NCI-H1417 (cell line): Measurements from ENCODE around the gene SLC5A6.

ENCODE experiments used
- DNase-seq, 3 experiments: peaks; one replicate each; lab custom pipeline; 2025; lab: John Stamatoyannopoulos, UW

The SLC5A6 gene

GRCh38 chr2:27175330-27175729, 36.7 kb downstream of the SLC5A6 start:
- DNase-seq, result no peak

GRCh38 chr2:27174638-27175037, 37.4 kb downstream of the SLC5A6 start:
- DNase-seq, result no peak

- DNase-seq, result peak in 2 of 3 experiments; percentile 13 to 44
Observed at GRCh38 chr2:27171351-27171848, 40.7 kb downstream of the SLC5A6 start.

GRCh38 chr2:27170581-27171337, 41.3 kb downstream of the SLC5A6 start:
- no peak for DNase-seq

DNA sequence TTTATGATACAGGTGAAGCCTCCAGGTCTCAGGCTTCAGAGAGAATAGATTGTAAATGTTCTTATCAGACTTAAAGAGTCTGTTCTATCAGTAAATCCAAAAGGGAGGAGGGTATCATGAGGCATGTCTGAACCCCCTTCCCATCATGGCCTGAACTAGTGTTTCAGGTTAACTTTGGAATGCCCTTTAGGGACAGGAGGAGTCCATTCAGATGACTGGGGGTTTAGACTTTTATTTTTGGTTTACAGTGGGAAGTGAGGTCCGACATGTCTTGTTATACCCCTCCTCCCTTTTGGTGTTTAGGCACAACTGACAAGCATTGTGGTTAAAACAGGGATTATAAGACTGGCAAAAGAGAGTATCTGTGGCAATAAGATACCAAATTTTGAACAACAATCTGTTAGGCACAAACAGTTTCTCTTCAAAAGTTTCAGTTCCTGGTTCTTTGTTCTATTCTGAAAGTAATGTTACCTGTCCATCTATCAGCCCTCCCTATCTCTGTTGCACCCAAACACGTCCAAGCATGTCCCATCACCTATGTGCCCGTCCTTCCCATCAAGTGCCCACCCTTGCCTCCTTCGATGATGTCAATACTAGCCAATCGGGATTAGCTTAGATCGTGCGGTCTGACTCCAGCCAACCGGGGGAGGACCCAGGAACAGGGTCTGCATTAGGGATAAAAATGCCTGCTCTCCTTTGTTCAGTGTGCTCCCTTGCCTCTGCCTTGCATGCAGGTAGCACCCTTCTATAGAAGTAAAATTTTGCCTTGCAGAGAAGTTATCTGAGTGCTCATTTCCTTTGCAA, 46.9 kb downstream of the SLC5A6 start:
- no peak for DNase-seq

DNA sequence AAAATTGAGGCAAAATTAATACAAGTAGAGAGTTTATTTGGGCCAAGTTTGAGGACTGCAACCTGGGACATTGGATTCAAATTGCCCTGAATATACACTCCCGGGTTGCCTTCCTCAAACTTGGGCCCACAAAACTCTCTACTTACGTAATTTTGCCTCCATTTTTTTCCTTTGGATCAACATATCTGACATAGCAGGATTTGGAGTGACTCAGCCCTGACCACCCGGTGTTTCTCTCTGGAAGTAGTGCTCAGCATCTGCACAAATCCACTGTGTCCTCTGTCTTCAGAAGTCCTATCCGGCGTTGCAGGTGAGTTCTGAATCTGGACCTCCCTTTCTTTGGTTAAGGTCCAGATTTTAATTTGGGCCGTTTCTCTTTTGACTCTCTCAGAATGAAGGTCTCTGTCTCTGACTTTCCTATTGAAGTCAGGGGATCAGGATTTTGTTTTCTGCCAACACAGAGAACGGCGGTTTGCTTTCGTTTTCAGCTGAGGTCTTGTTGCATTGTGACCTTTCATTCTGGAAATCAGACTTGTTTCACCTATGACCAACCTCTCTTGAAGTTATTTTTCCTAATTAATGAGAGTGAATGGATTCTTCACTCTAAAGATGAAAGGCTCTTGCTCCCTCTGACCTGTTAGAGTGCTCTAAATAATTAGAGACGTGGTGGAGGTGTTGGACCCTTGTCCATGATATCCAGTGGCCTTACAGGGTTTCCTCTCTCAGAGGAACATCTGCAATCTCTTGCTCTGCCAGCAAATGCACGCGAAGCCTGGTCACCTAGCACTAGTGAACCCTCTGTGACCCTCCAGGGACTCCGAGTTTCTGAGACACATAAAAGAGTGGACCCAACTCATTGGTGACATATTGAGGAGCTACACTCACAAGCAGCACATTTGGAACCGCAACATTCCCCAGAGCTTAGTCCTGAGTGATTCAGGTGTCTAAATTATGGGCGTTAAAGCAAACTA, 49.6 kb downstream of the SLC5A6 start:
- DNase-seq, result no peak

GRCh38 chr2:27160191-27160590, 51.9 kb downstream of the SLC5A6 start:
- DNase-seq, result no peak

DNA sequence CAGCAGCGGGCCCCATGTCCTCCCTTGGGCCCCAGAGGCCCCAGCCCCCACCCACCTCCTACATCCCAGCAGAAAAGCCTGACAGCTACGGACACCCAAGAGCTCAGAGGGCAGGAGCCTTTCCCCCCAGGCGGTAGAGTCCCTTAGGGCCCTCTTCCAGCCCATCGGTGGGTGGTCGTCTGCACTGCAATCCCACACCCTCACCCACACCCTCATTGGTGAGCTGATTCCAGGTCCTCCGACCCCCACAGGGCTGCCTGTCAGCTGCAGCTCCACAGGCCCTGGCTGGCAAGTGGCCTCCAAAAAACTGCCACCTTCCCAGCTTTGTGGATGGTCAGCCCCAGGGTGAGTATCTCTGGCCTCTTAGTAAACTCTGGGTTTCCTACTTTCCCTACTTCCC, 52.8 kb downstream of the SLC5A6 start:
- no peak for DNase-seq

GRCh38 chr2:27158468-27158867, 53.6 kb downstream of the SLC5A6 start:
- no peak for DNase-seq

DNA sequence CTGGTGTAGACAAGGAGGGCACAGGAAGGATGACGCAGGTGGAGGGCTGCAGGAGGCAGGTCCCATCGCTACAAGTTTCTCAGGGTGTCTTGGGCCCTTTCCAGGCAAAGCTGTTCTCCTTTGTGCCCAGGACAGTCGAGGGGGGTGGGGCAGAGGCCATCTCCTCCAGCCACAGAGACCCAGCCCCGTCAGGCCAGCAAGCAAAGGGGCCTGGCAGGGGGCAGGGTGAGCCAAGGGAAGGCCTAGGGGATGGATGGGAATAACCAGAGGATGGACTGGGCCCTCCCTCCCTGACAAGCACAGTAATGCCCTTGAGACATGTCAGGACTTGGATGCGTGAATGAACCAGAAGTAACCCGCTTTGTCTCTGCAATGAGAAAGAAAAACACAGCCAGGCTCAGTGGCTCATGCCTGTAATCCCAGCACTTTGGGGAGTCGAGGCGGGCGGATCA, 57.0 kb downstream of the SLC5A6 start:
- no peak for DNase-seq

DNA sequence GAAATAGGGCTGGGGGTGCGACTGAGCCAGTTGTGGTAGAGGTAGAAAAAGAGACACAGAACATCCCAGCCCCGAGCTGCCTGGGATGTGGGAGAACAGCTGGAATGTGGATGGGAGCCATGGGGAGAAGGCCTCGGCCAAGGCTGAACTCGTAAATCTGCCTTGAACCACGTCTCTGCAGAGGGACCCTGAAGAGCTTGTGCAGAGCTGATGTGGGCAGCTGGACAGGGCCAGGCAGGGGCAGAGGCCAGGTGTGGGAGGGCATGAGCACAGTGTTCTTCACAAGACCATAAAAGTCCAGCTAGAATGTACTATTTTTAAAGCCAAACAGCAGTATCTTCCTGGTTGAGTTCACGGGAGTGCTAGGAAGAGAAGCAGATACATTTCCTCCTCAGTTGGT, 57.6 kb downstream of the SLC5A6 start:
- DNase-seq, result no peak

- peak; percentile 55 to 72 (median 68) for DNase-seq
Observed at GRCh38 chr2:27152796-27153464, 59.1 kb downstream of the SLC5A6 start.

DNA sequence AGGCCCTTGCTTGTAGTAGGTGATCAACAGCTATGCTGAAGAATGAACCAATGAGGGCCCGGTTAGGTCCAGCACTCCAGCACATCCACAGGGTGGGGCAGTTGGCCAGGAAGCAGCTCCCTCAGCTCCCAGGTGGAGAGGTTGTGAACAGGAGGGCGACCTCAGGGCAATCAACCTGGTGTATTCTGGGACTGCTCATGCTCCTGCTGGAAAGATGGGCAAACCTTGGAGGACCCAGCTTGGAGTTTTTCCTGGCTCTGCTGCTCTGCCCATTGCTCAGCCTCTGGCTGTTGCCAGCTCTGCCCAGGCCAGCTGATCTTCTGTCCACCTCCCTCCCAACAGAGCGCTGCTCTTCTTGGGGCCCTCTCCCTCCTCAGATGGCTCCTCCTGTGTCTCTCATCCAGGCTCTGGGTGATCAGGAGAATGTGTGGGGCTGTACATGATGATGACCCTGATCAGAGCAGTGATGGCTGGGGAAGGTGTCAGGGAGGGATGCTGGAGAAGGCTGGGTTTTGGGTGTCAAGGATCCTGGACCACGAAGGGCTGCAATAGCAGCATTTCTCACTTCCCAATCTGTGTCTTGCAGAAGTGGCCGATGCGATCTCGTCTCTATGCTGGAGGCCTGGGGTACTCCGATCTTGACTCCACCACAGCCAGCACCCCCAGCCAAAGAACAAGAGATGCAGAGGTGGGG, 59.8 kb downstream of the SLC5A6 start:
- DNase-seq, result peak in 2 of 3 experiments; percentile 10 to 12

GRCh38 chr2:27150639-27151230, 61.3 kb downstream of the SLC5A6 start:
- DNase-seq, result no peak
